Measurements from ENCODE around the gene FAM241A.
"Not testable (repeated sequence)": the region's sequence is repeated elsewhere in the genome, so short reads cannot be mapped to it uniquely, and the experiment has no call there.

FAM241A gene

GRCh38 chr4:112208137-112209095 lies 63.2 kb downstream of the FAM241A start:
- not testable (repeated sequence) for DNase-seq (ENCODE audit: insufficient read length, low spot score); FAIRE-seq

- no peak for FAIRE-seq
- no peak for DNase-seq (ENCODE audit: insufficient read length, low spot score)
Observed at GRCh38 chr4:112210777-112211176, 65.5 kb downstream of the FAM241A start.

GRCh38 chr4:112213091-112213490 lies 67.8 kb downstream of the FAM241A start:
- no peak for DNase-seq (ENCODE audit: insufficient read length, low spot score)
- FAIRE-seq = peak; percentile 35

GRCh38 chr4:112213856-112214255 lies 68.6 kb downstream of the FAM241A start:
- no peak for FAIRE-seq
- no peak for DNase-seq (ENCODE audit: insufficient read length, low spot score)

GRCh38 chr4:112214390-112215264 lies 69.4 kb downstream of the FAM241A start:
- DNase-seq (ENCODE audit: insufficient read length, low spot score) (no peak), FAIRE-seq (peak; percentile 79)

GRCh38 chr4:112219826-112220366 lies 74.6 kb downstream of the FAM241A start:
- DNase-seq (ENCODE audit: insufficient read length, low spot score) (no peak), FAIRE-seq (no peak)

GRCh38 chr4:112222219-112222955 lies 77.1 kb downstream of the FAM241A start:
- FAIRE-seq = no peak
- DNase-seq (ENCODE audit: insufficient read length, low spot score) = no peak

GRCh38 chr4:112225157-112225556 lies 79.9 kb downstream of the FAM241A start:
- FAIRE-seq = no peak
- DNase-seq (ENCODE audit: insufficient read length, low spot score) = no peak

GRCh38 chr4:112230879-112231778 lies 85.9 kb downstream of the FAM241A start:
- FAIRE-seq (peak; percentile 98), DNase-seq (ENCODE audit: insufficient read length, low spot score) (peak; percentile 77)

GRCh38 chr4:112231779-112232713 lies 86.8 kb downstream of the FAM241A start, which contains the start of gene AP1AR:
AP1AR (plus strand) TSS chr4:112231787; CDS start chr4:112232092, 305 bp downstream.
- DNase-seq (ENCODE audit: insufficient read length, low spot score) = peak; percentile 56
- peak; percentile 93 for FAIRE-seq

- FAIRE-seq (peak; percentile 79), DNase-seq (ENCODE audit: insufficient read length, low spot score) (no peak)
Observed at GRCh38 chr4:112234952-112235609, 89.8 kb downstream of the FAM241A start.

- FAIRE-seq (no peak), DNase-seq (ENCODE audit: insufficient read length, low spot score) (no peak)
Observed at GRCh38 chr4:112236040-112236439, 90.8 kb downstream of the FAM241A start.

GRCh38 chr4:112238833-112239232 lies 93.6 kb downstream of the FAM241A start:
- no peak for DNase-seq (ENCODE audit: insufficient read length, low spot score)
- peak; percentile 68 for FAIRE-seq

Data from GM19239 (cell line).